Epithelial cell of esophagus (primary cell): ENCODE results near the gene OSBPL1A.

Source experiments
- DNase-seq: peaks from one replicate; pipeline ENCODE4 v3.0.0; 2010; ENCODE audit warnings: low read depth
- H3K4me3 ChIP-seq: 2 replicates; pipeline ENCODE4 v1.5.1; 2011; ENCODE audit warnings: mild to moderate bottlenecking, low read length, control low read depth
- CTCF ChIP-seq: IDR thresholded peaks from 2 replicates; pipeline ENCODE4 v1.5.1; 2011; ENCODE audit warnings: low read depth, mild to moderate bottlenecking, low read length, control low read depth, inconsistent platforms; ENCODE audit not compliant: insufficient read depth; ENCODE audit errors: missing control alignments

OSBPL1A gene

GRCh38 chr18:24248359-24248758 is 149.3 kb downstream of the OSBPL1A start:
- TF ChIP-seq CTCF, result no peak

GRCh38 chr18:24246143-24246542 is 151.5 kb downstream of the OSBPL1A start:
- TF ChIP-seq CTCF, result no peak
- no peak overlapping the region for H3K4me3 ChIP-seq
- DNase-seq, result no peak

More at GRCh38 chr18:24248359-24248758, 149.3 kb downstream of the OSBPL1A start:
- no peak overlapping the region for H3K4me3 ChIP-seq
- no peak for DNase-seq

GRCh38 chr18:24244698-24245097 is 152.9 kb downstream of the OSBPL1A start:
- H3K4me3 ChIP-seq, result no peak overlapping the region
- no peak for DNase-seq
- no peak for TF ChIP-seq CTCF

GRCh38 chr18:24243677-24244076 is 153.9 kb downstream of the OSBPL1A start:
- no peak for DNase-seq
- no peak overlapping the region for H3K4me3 ChIP-seq
- TF ChIP-seq CTCF, result no peak

- H3K4me3 ChIP-seq, result no peak overlapping the region
- no peak for DNase-seq
- TF ChIP-seq CTCF, result no peak
Observed at GRCh38 chr18:24239341-24239740, 158.3 kb downstream of the OSBPL1A start.

GRCh38 chr18:24238387-24238786 is 159.2 kb downstream of the OSBPL1A start:
- DNase-seq, result no peak
- H3K4me3 ChIP-seq, result no peak overlapping the region
- TF ChIP-seq CTCF, result no peak

GRCh38 chr18:24234850-24235418 is 162.7 kb downstream of the OSBPL1A start:
- no peak for DNase-seq
- TF ChIP-seq CTCF, result no peak
- H3K4me3 ChIP-seq, result no peak overlapping the region
